NCI-H526 treated with DMSO at 0.1 percent for 48 hours (cell line): Measurements from ENCODE around the gene ALS2CL.
"Not testable (repeated sequence)": the region's sequence is repeated elsewhere in the genome, so short reads cannot be mapped to it uniquely, and the experiment has no call there.

ENCODE experiments used
- DNase-seq: peaks from one replicate; lab custom pipeline; 2025; lab: John Stamatoyannopoulos, UW

The ALS2CL gene

DNA sequence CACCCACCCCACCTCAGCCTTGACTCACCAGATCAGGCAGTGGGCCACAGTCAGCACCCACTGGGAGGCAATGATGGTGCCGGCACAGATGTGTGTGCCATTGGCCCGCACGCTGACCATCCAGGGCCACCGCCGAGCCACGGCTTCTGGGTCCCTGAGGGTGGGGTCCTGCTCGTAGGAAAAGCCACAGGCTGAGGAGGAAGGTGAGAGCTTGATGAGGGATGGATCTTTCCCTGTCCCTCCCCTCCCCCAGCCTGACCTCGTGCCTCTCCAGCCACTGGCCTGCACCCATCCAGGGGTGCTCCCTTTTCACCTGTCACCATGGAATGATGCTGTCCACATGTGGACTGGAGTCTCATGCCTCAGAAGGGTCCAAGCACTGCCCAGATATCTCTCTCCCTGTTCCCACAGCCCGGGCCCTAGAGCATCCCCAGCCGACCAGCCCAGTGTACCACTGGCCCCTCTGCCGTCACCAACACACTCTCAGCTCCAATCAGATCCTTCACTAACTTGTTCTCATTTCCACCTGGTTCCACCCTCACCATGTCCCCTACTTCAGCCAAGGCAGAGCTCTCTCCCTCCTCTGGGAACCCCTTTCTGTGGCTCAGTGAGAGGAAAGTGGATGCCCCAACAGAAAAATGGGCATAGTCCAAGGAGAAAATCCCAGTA lies 22.2 kb upstream of the ALS2CL start:
- no peak for DNase-seq

GRCh38 chr3:46714728-46715506 lies 21.4 kb upstream of the ALS2CL start:
- no peak for DNase-seq

DNA sequence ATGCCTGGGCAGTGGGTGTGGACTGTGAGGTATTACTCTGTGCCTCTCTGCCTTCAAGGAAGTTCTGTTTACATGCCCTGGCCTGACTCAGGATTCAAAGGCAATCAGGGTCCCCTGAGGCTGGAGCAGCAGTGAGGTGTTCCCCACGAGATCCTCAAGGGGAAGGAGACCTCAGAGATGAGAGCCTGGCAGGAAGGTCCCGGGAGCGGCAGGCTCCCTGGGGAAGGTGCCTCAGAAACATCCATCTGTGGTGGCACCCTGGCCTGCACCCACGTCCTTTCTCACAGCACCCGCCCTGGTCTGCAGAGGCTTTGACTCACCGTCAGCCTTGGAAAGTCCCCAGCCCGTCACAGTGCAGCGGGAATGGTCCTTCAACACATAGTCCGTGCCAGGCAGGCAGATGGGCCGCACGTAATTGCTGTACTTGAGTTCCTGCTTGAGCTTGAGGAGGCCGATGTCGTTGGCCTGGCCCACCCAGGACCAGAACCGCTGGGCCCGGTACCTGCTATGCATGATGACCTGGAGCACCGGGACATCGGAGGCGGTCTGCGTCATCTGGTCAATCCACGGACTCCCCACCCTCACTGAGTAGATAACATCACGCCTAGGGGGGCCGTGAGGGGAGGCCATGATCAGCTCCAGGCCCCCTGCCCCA lies 20.5 kb upstream of the ALS2CL start:
- no peak for DNase-seq

- DNase-seq = no peak
Measured at GRCh38 chr3:46713050-46713897, 19.8 kb upstream of the ALS2CL start.

- DNase-seq = no peak
Measured at GRCh38 chr3:46712191-46713049, 18.9 kb upstream of the ALS2CL start.

GRCh38 chr3:46711760-46712159 lies 18.3 kb upstream of the ALS2CL start:
- no peak for DNase-seq

GRCh38 chr3:46711305-46711704 lies 17.8 kb upstream of the ALS2CL start:
- no peak for DNase-seq

GRCh38 chr3:46710671-46711295 lies 17.3 kb upstream of the ALS2CL start:
- DNase-seq = no peak

GRCh38 chr3:46710229-46710628 lies 16.8 kb upstream of the ALS2CL start:
- DNase-seq = no peak

GRCh38 chr3:46709721-46710120 lies 16.2 kb upstream of the ALS2CL start:
- no peak for DNase-seq

DNA sequence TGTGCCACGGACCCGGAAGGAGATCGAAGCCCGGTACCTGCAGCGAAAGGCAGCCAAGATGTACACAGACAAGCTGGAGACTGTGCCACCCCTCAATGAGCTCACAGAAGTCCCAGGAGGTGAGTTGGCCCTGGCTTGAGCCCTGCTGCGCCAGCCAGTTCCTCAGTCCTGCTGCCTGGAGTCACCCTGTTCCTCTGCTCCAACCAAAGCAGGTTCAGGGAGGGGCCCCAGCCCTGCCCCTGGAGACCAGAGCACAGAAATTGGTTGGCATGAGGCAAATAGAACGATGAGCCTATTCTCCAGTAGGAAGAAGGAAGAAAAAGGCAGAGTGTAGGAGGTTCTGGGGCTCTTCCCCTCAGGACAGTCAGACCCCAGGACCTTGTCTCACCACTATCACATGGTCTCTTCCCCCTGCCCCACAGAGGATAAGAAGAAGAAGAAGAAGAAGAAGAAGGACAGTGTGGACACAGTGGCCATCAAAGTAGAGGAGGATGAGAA lies 15.7 kb upstream of the ALS2CL start:
- no peak for DNase-seq

DNA sequence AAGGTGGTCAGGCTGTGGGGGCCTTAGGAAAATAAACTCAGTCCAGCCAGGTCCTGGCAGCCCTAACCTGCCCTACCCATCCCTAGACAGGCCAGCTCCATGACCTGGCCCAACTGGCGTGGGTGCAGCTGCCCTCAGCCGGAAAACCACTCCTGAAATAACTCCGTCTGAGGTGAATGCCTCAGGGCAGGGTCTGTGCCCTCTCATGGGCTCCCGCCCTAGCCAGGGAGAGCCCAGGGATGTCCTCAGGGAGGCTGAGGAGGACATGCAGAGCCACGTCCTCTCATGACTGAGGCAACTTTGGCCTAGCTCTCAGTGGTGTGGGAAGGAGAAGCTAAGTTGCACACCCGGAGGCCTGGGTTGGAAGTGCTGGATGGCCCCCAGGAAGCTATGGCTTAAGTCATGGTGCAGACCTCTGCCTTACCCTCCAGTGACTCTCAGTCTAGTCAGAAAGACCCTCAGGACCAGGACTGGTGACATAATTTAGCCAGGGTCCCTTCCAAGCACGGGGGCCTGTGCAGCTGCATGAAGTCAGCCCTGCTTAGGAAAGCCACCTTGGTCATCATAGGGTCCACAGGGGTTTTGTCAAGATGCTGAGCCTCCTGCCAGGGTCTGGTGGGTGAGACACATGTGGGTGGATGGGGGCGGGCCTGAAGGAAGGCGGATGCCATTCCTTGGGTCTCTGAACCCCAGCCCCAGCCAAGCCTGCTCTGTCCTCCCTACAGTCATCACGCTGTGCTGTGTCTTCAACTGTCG lies 15.1 kb upstream of the ALS2CL start:
- DNase-seq = no peak

DNA sequence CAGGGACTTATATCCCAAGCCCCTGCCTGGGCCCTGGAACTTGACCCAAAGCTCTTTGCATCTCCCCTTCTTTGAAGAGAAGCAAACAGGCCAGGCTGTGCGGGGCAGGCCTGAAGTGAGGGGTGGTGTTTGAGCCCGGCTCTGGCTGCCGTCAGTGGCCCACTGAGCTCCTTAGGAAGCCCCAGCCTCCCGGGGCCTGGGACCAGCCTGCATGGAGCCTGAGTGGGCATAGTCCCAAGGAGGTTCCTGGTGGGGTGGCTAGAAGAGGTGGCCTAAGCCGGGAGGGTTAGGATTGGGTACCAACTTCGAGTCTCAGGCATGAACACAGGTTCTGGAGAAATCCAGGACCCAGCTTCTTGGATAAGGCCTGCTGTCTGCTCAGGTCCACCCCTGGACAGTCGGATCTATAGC lies 14.1 kb upstream of the ALS2CL start:
- DNase-seq = no peak

GRCh38 chr3:46706771-46707582 lies 13.5 kb upstream of the ALS2CL start:
- no peak for DNase-seq

DNA sequence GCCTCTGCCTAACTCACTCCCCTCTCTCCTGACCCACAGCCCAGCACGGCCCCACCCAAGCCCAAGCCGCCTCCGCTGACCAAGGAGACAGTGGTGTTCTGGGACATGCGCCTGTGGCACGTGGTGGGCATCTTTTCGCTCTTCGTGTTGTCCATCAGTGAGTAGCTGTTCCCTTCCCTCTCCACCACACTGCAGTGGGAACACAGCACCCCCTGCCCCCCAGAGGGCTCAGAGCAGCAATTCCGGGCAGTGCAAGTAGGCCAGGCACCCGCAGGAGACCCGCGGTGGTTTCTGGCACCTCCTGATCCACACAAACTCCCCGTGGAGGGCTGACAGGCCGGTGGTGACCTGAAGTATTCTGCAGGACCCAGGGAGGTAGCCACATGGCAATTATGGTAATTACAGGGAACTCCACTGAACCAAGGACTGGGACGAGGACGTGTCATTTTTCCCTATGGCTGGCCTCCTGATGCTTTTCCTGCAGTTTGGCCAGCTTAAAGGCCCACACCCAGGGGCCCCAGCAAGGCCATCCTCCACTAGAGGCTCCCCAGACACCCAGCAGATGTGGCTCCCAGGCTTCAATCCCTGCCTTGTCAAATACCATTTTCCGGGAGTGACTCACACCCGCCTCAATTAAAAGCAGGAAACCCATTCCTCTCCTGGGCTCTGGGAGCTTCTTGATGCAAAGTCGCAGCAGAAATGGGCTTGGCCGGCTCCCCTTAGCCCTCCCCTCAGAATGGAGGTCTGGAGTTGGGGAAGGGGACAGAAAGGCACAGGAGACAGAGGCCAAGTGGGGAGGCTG lies 12.5 kb upstream of the ALS2CL start:
- DNase-seq = no peak

DNA sequence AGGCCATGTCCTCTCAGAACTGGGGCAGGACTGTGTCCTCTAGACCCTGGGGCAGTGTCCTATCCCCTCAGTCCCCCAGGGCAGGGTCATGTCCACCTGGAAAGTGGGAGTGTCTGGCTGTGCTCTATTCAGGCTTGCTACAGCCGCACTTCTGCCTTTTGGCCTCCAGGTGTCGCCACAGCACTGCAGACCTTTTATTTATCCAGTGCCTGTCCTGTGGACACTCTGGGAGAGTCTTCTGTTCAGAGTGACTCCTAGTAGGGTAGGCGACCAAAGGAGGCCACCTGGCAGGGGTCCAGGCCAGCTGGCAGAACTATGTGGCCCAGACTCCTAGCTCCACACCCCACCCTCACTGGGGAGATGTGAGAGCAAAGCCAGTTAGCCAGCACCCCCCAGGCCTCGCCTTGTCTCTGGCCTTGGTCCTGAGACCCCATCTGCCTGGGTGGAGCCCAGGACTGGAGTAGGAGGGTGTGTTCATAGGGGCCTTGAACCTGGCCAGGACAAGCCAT lies 11.6 kb upstream of the ALS2CL start:
- peak; percentile 29 for DNase-seq

DNA sequence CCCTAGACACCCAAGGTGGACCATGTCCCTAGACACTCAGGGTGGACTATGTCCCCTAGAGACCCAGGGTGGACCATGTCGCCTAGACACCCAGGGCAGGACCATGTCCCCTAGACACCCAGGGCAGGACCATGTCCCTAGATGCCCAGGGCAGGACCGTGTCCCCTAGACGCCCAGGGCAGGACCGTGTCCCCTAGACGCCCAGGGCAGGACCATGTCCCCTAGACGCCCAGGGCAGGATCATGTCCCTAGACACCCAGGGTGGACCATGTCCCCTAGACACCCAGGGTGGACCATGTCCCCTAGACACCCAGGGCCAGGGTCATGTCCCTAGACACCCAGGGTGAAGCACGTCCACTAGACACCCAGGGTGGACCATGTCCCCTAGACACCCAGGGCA lies 10.9 kb upstream of the ALS2CL start:
- DNase-seq = not testable (repeated sequence)

GRCh38 chr3:46703013-46703520 lies 9.6 kb upstream of the ALS2CL start:
- DNase-seq = no peak
